Measurements from ENCODE around the gene KCNH2. TPM values are rescaled to one million over a fixed set of nuclear protein-coding genes. Genes with fewer than 3 reads are reported as not detected.

Gene KCNH2
- total RNA-seq, 1 experiment from 2014 or later = 1.5 TPM

GRCh38 chr7:150935149-150935548, 43.0 kb downstream of the KCNH2 start:
- intact Hi-C loops (cut with micrococcal nuclease; ENCODE audit: unreplicated experiment) = no loop called here
- Histone ChIP-seq H3K36me3 (ENCODE audit: insufficient read depth, low read length, poor library complexity, severe bottlenecking) (no peaks in the 10 kb centered on the region), H3K4me1 (ENCODE audit: insufficient read depth, low read length, poor library complexity, severe bottlenecking) (peaks cover 10% of the 10 kb centered on the region), H3K27me3 (replicated peaks; ENCODE audit: insufficient read depth, low read depth, low read length, poor library complexity) (no peaks in the 10 kb centered on the region), H3K9me3 (ENCODE audit: low read depth, low read length, poor library complexity, severe bottlenecking) (no peaks in the 10 kb centered on the region), H3K4me3 (ENCODE audit: low read depth, low read length, poor library complexity, severe bottlenecking) (no peak overlapping the region), H3K27ac (ENCODE audit: low read depth, low read length, poor library complexity, severe bottlenecking) (no peak overlapping the region)
- TF ChIP-seq, protein P1, sequence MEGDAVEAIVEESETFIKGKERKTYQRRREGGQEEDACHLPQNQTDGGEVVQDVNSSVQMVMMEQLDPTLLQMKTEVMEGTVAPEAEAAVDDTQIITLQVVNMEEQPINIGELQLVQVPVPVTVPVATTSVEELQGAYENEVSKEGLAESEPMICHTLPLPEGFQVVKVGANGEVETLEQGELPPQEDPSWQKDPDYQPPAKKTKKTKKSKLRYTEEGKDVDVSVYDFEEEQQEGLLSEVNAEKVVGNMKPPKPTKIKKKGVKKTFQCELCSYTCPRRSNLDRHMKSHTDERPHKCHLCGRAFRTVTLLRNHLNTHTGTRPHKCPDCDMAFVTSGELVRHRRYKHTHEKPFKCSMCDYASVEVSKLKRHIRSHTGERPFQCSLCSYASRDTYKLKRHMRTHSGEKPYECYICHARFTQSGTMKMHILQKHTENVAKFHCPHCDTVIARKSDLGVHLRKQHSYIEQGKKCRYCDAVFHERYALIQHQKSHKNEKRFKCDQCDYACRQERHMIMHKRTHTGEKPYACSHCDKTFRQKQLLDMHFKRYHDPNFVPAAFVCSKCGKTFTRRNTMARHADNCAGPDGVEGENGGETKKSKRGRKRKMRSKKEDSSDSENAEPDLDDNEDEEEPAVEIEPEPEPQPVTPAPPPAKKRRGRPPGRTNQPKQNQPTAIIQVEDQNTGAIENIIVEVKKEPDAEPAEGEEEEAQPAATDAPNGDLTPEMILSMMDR (conservative IDR thresholded peaks at IDR 0.05; ENCODE audit: low read depth, low read length) = no peak
- TF ChIP-seq EZH2 (IDR thresholded peaks at IDR 0.05; ENCODE audit: borderline replicate concordance, low read depth, low read length, poor library complexity, severe bottlenecking) = no peak
- BruUV-seq (replicated peaks) = no TSS peak
- no peak for DNase-seq (ENCODE audit: low spot score)
- ChIA-PET CTCF (interaction anchor here (0.7 kb wide), 1 partner anchor 12 kb away, joined by 4 read pairs; no protein-coding TSS in a partner anchor), POLR2A (ENCODE audit: low non-redundant PET) (no interaction called here)

GRCh38 chr7:150934045-150934766, 43.9 kb downstream of the KCNH2 start:
- no peak overlapping the region for H3K27ac ChIP-seq (ENCODE audit: low read depth, low read length, poor library complexity, severe bottlenecking)
- H3K36me3 ChIP-seq (ENCODE audit: insufficient read depth, low read length, poor library complexity, severe bottlenecking) = no peaks in the 10 kb centered on the region
- TF ChIP-seq, protein P1 (conservative IDR thresholded peaks at IDR 0.05; ENCODE audit: low read depth, low read length) = no peak
- TF ChIP-seq EZH2 (IDR thresholded peaks at IDR 0.05; ENCODE audit: borderline replicate concordance, low read depth, low read length, poor library complexity, severe bottlenecking) = no peak
- POLR2A ChIA-PET (ENCODE audit: low non-redundant PET) = no interaction called here
- H3K27me3 ChIP-seq (replicated peaks; ENCODE audit: insufficient read depth, low read depth, low read length, poor library complexity) = no peaks in the 10 kb centered on the region
- H3K4me1 ChIP-seq (ENCODE audit: insufficient read depth, low read length, poor library complexity, severe bottlenecking) = peaks cover 10% of the 10 kb centered on the region
- H3K9me3 ChIP-seq (ENCODE audit: low read depth, low read length, poor library complexity, severe bottlenecking) = no peaks in the 10 kb centered on the region
- CTCF ChIA-PET = no interaction called here
- intact Hi-C loops (cut with micrococcal nuclease; ENCODE audit: unreplicated experiment) = no loop called here
- no peak for DNase-seq (ENCODE audit: low spot score)
- no peak overlapping the region for H3K4me3 ChIP-seq (ENCODE audit: low read depth, low read length, poor library complexity, severe bottlenecking)
- BruUV-seq (replicated peaks) = no TSS peak

- no peak for DNase-seq (ENCODE audit: low spot score)
- TF ChIP-seq, protein P1 (conservative IDR thresholded peaks at IDR 0.05; ENCODE audit: low read depth, low read length) = no peak
- no peak for TF ChIP-seq EZH2 (IDR thresholded peaks at IDR 0.05; ENCODE audit: borderline replicate concordance, low read depth, low read length, poor library complexity, severe bottlenecking)
- Histone ChIP-seq H3K27ac (ENCODE audit: low read depth, low read length, poor library complexity, severe bottlenecking) (no peak overlapping the region), H3K36me3 (ENCODE audit: insufficient read depth, low read length, poor library complexity, severe bottlenecking) (no peaks in the 10 kb centered on the region), H3K27me3 (replicated peaks; ENCODE audit: insufficient read depth, low read depth, low read length, poor library complexity) (no peaks in the 10 kb centered on the region), H3K4me1 (ENCODE audit: insufficient read depth, low read length, poor library complexity, severe bottlenecking) (no peaks in the 10 kb centered on the region), H3K4me3 (ENCODE audit: low read depth, low read length, poor library complexity, severe bottlenecking) (no peak overlapping the region), H3K9me3 (ENCODE audit: low read depth, low read length, poor library complexity, severe bottlenecking) (no peaks in the 10 kb centered on the region)
- ChIA-PET POLR2A (ENCODE audit: low non-redundant PET) (no interaction called here), CTCF (no interaction called here)
- intact Hi-C loops (cut with micrococcal nuclease; ENCODE audit: unreplicated experiment) = no loop called here
- BruUV-seq (replicated peaks) = no TSS peak
Measured at GRCh38 chr7:150931199-150931869, 46.8 kb downstream of the KCNH2 start.
